HG03175 (cell line): ENCODE measurements around the gene PARD3B.

Source experiments
- ATAC-seq: cut with Tn5 transposase; IDR thresholded peaks from one replicate; pipeline ENCODE4 v1.9.1; 2021; ENCODE audit warnings: mild to moderate bottlenecking, moderate library complexity; ENCODE audit not compliant: unreplicated experiment

The PARD3B gene

GRCh38 chr2:205034034-205034433 lies 488.8 kb downstream of the PARD3B start:
- ATAC-seq = no peak

GRCh38 chr2:205040323-205040722 lies 495.0 kb downstream of the PARD3B start:
- ATAC-seq = no peak

- ATAC-seq = no peak
Observed at GRCh38 chr2:205041472-205042130, 496.3 kb downstream of the PARD3B start.

GRCh38 chr2:205043285-205043684 lies 498.0 kb downstream of the PARD3B start:
- ATAC-seq = no peak

- ATAC-seq = no peak
Observed at GRCh38 chr2:205045706-205046105, 500.4 kb downstream of the PARD3B start.

- ATAC-seq = no peak
Observed at GRCh38 chr2:205047273-205047839, 502.1 kb downstream of the PARD3B start.

- no peak for ATAC-seq
Observed at GRCh38 chr2:205051417-205051816, 506.1 kb downstream of the PARD3B start.

GRCh38 chr2:205052781-205053180 lies 507.5 kb downstream of the PARD3B start:
- no peak for ATAC-seq

GRCh38 chr2:205053827-205054410 lies 508.6 kb downstream of the PARD3B start:
- ATAC-seq = no peak

GRCh38 chr2:205054789-205055188 lies 509.5 kb downstream of the PARD3B start:
- ATAC-seq = no peak

GRCh38 chr2:205055251-205055650 lies 510.0 kb downstream of the PARD3B start:
- no peak for ATAC-seq

- ATAC-seq = no peak
Observed at GRCh38 chr2:205056151-205056561, 510.9 kb downstream of the PARD3B start.

GRCh38 chr2:205058409-205058808 lies 513.1 kb downstream of the PARD3B start:
- ATAC-seq = no peak

GRCh38 chr2:205060269-205060668 lies 515.0 kb downstream of the PARD3B start:
- ATAC-seq = no peak

- no peak for ATAC-seq
Observed at GRCh38 chr2:205066081-205066480, 520.8 kb downstream of the PARD3B start.

GRCh38 chr2:205069928-205070327 lies 524.7 kb downstream of the PARD3B start:
- no peak for ATAC-seq

- ATAC-seq = no peak
Observed at GRCh38 chr2:205070889-205071288, 525.6 kb downstream of the PARD3B start.

- no peak for ATAC-seq
Observed at GRCh38 chr2:205073433-205074020, 528.3 kb downstream of the PARD3B start.

GRCh38 chr2:205076405-205076804 lies 531.1 kb downstream of the PARD3B start:
- ATAC-seq = no peak

GRCh38 chr2:205077159-205077558 lies 531.9 kb downstream of the PARD3B start:
- no peak for ATAC-seq

- ATAC-seq = no peak
Observed at GRCh38 chr2:205078762-205079161, 533.5 kb downstream of the PARD3B start.

GRCh38 chr2:205079173-205079572 lies 533.9 kb downstream of the PARD3B start:
- ATAC-seq = no peak
